CD4-positive, alpha-beta T cell treated with Interleukin-12 subunit alpha and Interleukin-12 subunit beta, for 1 hour (primary cell): ENCODE results near the gene LRP1B.
"Not testable (repeated sequence)": the region's sequence is repeated elsewhere in the genome, so short reads cannot be mapped to it uniquely, and the experiment has no call there.

Experiments used
- DNase-seq: peaks from one replicate; pipeline ENCODE4 v3.0.0-alpha.2; 2020

LRP1B gene

DNA sequence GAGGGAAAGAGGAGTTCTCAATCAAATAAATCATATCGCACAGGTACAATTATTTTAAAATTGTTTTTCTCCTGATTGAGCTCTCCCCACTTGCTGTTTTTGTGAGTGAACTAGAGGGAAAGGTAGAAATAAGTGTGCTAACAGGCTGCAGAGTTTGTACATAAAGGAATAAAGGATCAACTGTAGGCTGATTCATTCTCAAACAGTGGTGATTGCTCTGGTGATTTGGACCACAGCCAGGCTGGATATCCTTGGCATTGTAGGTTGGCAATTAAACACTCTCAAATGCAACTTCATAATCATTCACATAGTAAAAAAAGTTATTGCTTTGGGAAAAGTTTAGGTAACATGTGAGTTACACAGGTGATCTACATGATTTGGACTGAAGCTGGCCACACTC, 29.8 kb downstream of the LRP1B start:
- DNase-seq: no peak

DNA sequence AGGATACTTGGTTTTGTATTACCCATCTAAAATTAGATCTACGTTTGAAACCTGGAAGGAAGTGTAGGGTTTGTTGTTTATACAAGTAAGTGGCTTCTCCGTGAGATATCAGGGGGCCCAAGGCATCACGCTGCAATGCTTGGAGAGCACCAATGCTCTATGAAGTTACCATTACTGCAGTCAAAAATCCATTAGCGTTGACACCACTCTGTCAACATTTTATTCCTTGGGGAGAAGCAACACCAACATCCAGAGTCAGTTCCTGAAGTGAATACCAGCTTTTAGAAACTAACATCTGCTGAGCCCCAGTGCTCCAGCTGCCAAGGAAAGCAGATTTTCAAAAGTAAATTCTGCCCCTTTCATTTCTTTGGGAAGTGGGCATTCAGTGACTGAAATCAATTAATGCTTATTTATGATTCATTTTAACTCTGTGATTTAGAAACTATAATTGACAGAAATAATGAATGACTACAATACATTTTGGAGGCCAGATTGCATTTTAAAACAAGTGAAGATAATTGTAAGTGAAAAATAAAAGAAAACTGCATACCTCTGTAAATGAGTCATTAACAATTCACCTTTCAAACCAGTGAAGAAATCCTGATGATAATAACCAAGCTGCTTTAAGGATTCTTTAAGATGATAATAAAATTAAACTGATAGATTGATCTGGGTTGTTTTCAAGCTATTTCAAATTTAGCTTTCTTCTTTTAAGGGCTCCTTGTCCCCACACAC, 30.5 kb downstream of the LRP1B start:
- no peak for DNase-seq

DNA sequence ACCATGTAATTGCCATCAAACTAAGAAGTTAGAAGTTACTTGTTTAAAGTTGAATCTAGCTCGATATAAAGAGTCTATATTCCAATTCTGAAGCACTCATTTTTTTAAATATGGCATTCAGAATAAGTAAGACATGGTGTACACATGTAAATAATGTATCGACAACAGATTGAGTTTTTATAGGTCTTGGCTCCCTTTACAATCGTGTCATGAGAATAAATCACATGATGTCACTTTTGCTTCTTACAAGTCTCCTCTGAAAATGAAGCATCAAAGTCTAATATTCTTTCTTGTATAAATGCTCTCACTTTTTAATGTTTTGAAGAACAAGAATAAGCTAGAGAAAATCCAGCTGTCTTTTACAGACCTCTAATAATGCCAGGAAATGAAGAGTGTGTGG, 33.1 kb downstream of the LRP1B start:
- DNase-seq: no peak

DNA sequence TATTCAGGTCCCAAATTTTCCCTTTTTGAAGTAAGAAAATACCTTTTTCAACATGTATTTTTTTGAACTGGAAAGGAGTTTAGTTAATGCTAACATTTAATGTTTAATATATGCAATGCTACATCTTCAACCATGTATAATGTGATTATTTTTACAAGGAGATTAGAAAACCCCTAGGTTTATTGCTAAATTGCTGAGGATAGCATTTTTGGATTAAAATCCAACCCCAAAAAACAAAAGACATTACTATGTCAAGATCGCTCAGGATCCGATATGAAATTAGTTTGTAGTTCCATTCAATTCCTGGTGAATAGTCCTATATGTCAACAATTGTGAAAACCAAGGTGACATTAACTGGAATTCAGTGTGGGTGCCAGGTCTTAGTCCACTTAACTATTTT, 35.2 kb downstream of the LRP1B start:
- no peak for DNase-seq

DNA sequence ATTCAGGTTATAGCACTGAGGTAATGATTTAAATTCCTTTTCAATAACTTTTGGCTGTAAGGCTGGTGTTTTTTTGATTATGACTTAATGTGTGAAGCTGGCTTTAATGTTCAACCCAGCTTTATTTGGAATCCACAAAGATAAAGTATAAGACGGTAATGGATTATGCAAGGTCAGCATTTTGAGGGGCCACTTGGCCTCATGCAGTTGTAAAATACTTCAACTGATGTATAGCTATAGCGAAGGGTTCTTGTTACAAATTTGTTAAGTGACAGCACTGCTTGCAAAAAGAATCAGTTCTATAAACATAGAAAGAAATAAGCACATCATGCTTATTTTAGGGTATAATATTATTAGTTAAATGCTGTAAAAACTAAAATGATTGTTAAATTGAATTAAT, 36.6 kb downstream of the LRP1B start:
- DNase-seq: no peak

DNA sequence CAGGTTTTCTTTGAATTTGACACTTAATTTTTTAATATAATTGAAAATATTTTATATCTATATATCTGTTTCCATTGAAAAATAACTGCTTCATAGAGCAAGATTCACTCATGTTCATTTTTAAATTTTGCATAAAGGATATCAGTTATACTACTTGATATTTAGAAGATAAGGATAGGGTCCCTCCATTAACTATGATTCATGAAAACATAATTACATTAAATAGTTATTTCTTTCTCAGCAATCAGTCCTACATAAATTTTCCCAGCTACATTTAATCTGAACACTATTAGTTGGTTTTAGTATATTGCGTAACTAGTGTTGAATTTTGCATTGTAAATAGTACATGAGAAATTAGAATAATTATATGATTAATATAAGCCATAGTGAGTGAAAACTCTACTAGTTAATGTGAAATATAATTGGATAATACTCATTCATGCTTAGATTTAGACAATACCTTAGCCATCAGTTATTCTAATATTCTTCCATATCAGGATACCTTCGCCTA, 42.7 kb downstream of the LRP1B start:
- DNase-seq: no peak

DNA sequence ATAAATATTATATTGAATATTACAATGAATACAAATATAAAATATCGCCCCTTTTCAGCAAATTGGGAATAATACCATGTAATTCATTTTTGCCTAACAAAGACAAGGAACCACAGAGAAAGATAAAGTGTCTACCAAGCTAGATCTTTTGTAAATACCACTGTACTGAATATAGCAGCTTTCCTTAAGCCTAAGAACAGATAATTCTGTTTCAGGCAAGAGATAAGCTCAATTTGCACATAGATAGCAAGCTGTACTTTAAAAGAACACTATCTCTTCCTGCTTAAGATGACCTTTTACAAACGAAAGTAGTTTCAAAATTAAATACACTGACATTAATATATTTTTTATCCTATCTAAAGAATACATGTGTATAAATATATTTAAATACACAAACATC, 43.2 kb downstream of the LRP1B start:
- DNase-seq: not testable (repeated sequence)

DNA sequence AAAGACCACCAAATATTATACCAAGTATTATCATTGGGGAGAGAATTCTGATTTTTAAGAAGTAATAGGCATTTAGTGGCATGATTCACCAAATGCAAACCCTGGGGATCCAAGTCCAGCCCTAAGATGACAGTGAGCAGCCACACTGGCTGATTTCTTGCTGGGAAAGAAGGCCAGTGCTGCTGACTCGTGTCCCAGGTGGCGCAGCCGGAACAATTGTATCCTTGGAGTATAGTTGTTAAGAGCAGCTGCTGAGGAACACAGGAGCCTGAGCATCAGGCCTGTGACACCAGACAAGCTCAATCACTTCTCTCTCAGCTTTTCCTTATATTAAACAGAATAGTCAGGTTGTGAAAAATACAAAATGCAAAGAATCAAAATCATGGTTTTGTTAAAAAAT, 48.4 kb downstream of the LRP1B start:
- DNase-seq: no peak

DNA sequence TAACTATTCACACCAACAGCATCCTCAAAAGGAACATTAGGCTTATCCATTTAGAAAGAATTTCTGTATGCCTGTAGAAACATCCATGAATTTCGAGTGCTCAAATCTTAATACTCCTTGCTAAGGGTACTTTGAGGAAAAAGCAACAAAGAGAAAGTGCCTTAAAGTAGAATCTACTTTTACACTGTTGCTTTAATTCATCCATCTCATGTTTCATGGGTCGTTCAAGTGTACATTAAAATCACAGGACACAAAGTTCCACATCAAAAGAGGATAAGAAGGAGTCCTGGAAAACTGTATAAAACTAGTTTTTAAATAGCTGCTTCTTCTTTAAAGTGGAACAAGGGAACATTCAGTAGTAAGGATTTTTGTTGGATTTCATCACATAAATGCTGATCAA, 54.5 kb downstream of the LRP1B start:
- DNase-seq: no peak

DNA sequence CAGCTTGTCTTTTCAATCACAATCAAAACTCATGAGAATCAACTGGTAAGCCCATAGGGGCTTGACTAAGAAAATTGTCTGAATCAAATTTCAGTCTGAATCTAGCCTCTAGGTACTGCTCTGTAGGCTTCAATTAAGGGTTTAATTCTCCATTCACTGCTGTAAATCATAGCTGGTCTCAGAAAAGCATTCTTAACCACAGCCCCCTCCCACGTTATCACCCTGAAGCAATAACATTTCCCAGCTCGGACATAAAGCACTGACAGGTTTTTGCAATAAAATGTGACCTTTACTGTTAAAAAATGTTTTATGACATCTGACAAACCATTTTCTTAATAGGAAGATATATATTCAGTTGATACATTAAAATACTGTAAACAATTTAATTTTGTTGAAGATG, 55.0 kb downstream of the LRP1B start:
- DNase-seq: no peak

DNA sequence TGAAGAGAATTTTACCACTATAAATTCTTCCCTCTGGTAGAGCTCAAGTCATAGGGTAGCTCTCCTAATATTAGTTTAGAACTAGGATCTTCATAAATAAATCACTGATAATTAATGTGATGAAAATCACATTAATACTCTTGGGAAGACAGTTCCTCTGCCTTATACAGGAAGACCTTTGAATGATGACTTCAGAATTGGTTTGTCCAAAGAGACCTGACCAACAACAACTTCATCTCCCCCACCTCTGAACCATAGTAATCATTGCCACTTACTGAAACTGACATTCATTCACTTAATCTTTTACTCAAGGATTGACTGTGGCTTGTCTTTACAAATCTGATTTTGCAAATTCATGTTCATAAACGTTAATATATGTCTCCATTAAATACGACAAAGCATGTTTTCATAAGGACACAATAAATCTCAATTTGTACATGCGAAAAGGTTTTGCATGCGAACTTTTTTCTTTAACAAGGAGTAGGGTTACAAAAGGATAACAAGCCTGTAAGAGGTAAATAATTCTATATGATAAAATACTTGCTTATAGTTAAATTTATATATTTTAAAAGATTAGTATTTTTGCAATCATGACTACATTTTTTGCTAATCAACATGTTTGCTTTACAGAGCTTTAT, 61.4 kb downstream of the LRP1B start:
- DNase-seq: no peak

DNA sequence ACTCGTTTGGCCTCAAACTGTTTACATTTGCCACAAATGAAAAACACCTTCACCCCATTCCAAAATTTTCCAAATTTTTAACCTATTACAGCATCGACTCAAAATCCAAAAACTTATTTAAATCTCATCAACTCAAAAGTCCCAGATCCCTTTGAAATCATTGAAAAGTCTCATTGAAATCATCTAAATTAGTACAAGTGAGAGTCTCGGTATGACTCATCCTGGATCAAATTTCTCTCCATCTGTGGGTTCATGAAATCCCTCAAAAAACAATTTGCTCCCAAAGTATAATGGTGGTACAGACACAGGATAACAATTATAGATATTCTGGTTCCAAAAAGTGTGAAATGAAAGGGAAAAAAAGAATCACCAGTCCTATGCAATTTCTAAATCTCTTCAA, 65.1 kb downstream of the LRP1B start:
- DNase-seq: no peak

DNA sequence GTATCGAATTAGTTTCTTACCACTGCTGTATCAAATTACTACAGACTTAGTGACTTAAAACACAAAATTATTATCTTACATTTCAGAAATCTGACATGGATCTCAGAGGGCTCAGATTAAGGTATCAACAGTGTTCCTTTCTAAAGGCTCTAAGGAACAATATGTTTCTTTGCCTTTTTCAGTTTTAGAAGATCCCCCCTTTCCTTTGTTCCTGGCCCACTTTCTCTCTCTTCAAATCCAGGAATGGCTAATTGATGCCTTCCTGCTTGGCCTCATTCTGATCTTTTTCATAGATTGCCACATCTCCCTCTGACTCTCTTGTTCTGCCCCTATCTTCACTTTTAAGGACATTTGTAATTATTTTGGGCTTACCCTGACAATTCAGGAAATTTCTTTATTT, 65.7 kb downstream of the LRP1B start:
- DNase-seq: no peak

DNA sequence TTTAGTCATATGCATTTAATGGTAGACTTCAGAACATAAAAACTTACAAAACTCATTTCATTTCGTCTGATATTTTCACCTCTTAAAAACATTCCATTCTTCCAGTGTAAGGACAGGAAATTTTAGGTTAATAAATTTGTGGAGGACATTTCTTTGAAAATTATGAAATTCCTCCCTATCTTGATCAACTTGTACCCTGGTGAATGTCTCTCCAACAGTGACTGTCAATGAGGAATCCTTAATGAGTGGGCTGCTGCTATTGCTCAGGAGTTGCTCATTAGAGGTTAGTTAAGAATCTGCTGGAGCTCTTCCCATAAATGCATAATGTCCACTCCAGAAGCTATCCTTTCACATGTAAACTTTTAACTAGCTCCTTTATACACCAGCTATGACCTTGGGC, 69.1 kb downstream of the LRP1B start:
- DNase-seq: no peak

DNA sequence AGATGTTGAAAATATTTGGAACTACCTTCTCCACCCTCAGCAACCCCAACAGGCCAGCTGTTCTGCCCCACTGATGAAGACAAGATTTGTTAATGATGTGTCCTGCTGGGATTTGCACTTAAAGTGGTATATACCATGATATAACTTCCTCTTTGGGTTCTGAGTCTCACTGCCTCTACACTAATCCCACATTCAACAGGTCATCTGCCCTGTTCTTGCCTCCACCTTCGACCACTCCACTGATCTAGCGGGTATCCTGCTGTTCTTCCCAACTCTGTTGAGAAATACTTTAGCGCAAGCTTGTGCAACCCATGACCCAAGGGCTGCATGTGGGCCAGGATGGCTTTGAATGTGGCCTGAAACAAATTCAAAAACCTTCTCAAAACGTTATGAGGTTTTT, 72.7 kb downstream of the LRP1B start:
- no peak for DNase-seq

DNA sequence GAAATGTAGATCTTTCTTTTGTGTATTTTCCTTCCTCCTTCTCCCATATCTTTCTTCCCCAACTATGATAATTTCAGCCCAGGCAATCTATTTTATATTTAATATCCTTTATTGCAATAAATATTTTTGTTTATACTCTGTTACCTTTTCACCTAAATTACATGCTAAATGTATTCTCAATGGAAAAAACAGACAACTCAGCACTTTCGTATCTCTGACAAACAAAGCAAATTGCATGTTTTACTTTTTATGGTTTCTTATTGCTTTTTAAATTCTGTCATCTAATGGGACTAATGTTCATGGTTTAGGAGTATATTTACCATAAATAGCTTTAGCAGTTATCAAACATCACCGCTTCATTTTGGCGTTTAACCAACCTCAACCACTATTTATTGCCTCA, 74.0 kb downstream of the LRP1B start:
- no peak for DNase-seq

DNA sequence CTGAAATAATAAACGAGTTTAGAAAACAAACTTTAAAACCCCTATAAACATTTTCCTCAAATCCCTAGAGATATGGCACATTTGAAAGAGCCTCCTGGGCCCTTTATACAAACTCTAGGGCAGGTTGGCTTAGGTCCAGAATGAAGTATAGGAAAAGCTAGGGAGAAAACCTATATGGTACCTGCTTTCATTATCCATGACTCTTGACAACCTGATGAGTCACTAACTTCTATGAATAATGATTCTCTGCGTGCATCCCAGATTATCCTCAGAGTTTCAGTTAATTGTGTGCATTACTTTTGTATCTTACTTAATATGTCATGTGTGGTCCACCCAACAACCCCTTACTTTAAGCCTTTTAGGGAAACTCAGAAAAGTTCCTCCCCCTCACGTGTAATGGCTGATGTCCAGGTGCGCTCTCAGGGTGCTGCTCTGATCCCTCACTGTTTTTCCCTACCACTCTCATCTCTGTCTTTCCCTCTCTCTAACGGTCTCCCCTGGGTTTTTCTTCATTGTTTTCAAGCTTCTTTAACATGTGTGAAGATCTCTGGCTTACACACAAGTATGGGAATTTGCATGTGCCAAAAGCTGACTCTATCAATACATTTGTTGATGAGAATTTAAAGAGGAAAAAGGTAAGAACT, 78.5 kb downstream of the LRP1B start:
- DNase-seq: no peak

DNA sequence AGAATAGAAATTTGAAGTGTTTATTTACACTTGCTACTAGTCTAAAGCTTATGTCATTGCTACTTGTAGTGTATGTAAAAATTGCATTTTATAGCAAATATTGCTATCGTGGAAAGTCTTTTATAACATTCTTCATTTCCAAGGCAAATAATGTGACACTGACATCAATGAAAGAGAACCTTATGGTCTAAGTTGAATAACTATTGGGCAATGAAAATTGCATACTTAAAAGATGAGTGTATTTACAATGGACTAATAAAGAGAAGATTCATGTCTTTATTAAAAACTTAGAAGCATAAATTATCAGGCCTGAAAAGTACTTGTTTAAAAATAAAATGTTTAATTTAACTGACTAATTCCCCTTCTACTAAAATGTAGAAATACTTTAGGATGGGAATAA, 82.2 kb downstream of the LRP1B start:
- no peak for DNase-seq

DNA sequence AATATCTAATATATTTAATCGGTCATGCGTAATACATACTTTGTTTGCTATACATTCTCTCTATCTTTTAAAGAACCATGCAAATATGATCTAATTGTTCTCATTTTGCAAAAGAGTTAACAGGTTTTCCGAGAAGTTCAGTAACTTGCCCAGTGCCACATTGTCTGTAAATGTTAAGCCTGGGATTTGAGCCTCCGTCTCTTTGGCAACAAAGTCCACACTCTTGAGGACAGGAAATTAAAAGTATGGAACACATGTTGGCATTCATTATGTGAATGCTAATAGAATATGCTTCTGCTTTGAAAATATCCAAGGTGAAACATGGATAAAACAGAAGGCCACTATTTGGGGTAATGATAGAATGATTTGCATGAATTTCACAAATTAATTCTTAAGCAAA, 85.2 kb downstream of the LRP1B start:
- no peak for DNase-seq

DNA sequence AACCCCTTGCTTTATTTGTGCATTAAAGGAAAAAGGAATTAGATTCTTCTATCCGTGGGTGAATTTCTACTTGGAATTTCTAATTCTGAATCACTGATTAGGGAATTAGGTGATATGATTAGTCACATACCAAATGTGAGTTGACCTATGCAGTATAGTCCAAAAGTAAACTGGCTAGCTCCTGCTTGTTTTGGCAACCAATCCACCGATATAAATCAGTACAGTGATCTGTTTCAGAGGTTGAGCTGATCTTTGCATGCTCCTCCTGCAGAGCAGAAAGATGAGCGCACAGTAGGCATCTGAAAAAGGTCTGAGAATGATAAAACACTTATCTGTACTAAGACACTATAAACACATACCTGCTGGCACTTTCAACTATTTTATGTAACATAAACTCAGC, 86.6 kb downstream of the LRP1B start:
- DNase-seq: no peak

DNA sequence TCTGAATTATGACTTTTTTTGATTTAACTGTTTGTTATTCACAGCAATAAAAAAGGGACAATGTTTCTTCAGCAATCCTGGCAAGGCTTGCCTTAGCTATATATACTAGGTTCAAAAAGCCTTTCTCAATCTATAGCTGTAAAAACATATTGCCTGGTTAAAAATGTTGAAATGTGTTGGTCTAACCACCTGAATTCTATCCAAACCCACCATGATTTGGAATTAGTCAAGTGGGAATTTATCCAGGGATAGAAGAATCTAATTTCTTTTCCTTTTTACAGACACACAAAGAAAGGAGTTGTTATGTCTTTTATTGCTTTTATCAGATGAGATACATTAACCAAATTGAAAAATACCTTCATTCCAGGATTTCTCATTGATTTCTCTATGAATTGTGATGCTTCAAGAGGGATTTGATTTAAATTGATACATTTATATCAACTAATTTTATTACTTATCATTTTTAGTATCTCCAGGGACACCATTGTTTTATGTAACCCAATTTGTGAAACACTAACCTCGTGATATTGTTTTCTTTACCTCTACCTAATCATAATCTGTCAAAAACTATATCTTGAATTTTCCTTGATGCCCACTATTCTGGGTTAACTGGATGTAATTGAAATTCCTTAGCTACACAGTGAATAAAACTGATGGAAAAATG, 88.1 kb downstream of the LRP1B start:
- DNase-seq: no peak

DNA sequence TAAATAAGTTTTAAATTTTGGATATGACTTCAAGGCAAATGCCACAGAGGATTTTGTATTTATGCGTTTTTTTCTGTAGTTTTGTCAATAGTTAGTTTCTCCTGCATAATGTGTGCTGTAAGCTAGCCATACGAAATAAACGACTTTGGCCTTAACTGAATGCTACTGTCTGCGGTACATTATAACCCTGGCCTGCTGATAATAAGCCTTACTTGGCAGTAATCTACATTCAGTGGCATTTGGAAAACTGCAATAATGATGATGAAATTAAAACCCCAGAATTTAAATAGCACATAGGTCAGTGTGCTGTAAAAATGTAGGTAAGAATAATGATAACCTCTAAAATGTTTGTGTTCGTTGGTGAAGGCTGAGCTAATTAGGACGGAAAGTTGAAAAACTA, 88.8 kb downstream of the LRP1B start:
- DNase-seq: no peak

DNA sequence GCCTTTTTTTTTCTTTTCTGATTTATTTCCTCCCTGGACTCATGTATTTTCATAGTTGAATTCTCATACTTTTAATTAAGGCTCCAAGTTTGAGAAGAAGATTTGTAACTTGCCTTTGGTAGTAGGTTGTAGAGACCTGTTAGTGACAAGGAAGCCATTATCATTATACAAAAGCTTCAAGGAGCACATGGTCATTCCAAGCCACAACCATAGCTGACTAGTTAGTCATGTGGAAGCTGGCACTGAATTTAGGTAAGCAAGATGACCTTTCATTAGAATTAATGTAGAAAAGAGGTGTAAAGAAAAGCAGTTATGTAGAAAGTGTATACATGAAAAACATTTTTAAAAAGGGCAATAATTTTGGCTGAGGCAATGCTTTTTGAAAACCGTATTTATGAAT, 89.7 kb downstream of the LRP1B start:
- DNase-seq: no peak

DNA sequence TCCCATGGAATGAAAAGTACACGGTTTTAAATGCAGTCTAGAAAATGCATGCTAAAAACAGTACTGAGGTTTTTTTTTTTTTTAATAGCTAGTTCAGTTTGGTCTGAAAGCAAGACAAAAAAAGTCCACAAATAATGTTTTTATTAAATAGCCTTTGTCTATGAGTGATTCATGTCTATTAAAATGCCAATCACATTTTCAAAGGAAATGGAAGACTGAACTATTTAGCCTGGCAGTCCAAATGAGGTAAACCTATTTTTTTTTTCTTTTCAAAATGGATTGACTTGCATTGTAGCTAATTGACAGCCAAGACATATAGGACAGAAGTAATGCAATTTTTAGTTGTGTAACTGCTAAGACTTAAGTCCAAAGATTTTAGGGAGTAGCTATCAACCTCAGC, 90.3 kb downstream of the LRP1B start:
- no peak for DNase-seq
